ENCODE results near the gene KIAA1210. TPM values are rescaled to one million over a fixed set of nuclear protein-coding genes. Genes with fewer than 3 reads are reported as not detected.

The KIAA1210 gene
- total and polyA plus RNA-seq, 9 donors: 0.04 to 1.7 (median 0.42) TPM; not detected in 1

DNA sequence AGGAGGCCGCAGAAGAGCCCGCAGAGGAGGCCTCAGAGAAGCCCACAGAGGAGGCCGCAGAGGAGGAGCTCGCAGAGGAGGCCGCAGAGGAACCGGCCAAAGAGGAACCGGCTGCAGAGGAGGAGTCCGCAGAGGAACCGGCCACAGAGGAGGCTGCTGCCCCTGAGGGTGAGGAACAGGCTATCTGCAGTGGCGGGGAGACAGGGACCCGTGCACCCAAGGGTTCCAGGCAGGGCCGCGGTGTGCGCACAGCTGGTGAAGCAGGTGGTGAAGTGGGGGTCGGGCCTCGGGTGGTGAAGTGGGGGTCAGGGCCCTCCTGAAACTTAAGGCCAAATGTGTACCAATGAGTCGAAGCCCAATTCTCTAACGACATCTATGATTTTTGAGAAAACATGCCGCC is 53.7 kb downstream of the KIAA1210 start:
- Histone ChIP-seq H3K4me1 (ENCODE audit: insufficient read depth) (no peaks in the 10 kb centered on the region), H3K9me3 (no peaks in the 10 kb centered on the region), H3K4me3 (no peak overlapping the region), H3K36me3 (no peaks in the 10 kb centered on the region), H3K27me3 (no peaks in the 10 kb centered on the region), H3K27ac (no peak overlapping the region)
- TF ChIP-seq POLR2A (IDR thresholded peaks at IDR 0.05): no peak
- no peak for TF ChIP-seq EP300 (IDR thresholded peaks at IDR 0.05)
- TF ChIP-seq, protein P1, sequence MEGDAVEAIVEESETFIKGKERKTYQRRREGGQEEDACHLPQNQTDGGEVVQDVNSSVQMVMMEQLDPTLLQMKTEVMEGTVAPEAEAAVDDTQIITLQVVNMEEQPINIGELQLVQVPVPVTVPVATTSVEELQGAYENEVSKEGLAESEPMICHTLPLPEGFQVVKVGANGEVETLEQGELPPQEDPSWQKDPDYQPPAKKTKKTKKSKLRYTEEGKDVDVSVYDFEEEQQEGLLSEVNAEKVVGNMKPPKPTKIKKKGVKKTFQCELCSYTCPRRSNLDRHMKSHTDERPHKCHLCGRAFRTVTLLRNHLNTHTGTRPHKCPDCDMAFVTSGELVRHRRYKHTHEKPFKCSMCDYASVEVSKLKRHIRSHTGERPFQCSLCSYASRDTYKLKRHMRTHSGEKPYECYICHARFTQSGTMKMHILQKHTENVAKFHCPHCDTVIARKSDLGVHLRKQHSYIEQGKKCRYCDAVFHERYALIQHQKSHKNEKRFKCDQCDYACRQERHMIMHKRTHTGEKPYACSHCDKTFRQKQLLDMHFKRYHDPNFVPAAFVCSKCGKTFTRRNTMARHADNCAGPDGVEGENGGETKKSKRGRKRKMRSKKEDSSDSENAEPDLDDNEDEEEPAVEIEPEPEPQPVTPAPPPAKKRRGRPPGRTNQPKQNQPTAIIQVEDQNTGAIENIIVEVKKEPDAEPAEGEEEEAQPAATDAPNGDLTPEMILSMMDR (IDR thresholded peaks at IDR 0.05): no peak
- intact Hi-C loops (cut with DNase I): no loop called here
- WGBS, 3 donors: 86 to 93% (median 89%) methylated on average over 19 of the region's 19 CpGs
- no peak for DNase-seq

DNA sequence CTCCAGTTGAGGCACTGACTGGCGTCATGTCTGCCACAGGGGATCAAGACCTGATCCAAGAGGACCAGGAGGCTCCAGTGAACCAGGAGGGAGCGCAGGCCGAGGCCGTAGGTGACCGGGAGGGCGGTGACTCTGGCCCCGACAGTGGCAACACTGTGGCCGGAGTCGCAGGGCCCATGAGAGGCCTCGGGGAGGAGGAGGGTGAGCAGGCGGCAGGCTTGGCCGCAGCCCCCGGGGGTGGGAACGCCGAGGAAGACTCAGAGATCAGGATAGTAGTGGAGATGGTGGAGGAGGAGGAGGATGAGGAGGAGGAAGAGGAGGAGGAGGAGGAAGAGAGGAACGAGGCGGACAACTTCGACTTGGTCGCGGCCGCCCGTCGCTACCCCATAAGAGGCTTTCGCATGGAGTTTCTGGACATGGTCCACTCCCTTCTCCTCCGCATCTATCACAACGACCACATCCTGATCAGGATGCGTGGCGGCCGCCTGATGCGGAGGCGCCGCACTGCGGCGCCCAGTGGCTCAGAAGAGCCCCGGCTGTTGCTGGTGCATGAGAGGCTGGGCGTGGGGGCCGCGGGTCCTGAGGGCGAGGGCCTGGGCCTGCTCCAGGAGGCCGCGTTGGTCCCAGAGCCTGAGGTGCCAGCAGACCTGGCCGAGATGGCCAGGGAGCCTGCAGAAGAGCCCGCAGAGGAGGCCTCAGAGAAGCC is 54.3 kb downstream of the KIAA1210 start:
- DNase-seq: no peak
- H3K27ac ChIP-seq: no peak overlapping the region
- no peaks in the 10 kb centered on the region for H3K36me3 ChIP-seq
- 90 to 91% (median 91%) methylated on average over 42 to 43 of the region's 43 CpGs for WGBS, 3 donors
- intact Hi-C loops (cut with DNase I): no loop called here
- no peaks in the 10 kb centered on the region for H3K9me3 ChIP-seq
- no peaks in the 10 kb centered on the region for H3K27me3 ChIP-seq
- no peaks in the 10 kb centered on the region for H3K4me1 ChIP-seq (ENCODE audit: insufficient read depth)
- H3K4me3 ChIP-seq: no peak overlapping the region
- no peak for TF ChIP-seq POLR2A (IDR thresholded peaks at IDR 0.05)
- TF ChIP-seq, protein P1 (IDR thresholded peaks at IDR 0.05): no peak
- no peak for TF ChIP-seq EP300 (IDR thresholded peaks at IDR 0.05)

DNA sequence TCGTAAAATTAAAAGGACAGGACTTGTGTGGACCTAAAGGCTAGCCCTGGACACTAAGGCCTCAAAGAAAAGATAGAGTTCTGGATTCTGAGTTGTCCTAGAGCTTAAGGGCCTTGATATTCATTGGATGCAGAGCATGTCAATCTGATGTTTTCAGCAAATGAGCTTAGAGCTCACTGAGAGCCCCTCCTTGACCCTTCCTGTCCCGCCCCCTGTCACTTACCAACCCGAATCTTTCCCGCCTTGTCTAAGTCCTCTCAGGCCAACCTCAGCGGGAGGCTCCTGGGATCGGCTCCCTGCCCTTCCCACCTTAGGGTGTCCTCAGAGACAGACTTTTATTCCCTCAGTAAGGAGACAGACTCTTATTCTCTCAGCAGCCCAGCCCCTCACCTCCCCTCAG is 54.9 kb downstream of the KIAA1210 start, which contains the start of gene CT47C1:
Gene CT47C1 (plus strand): TSS at position 250 of the 400 bp plus-strand sequence. CDS start 233 bp downstream, outside the sequence.
- no peak within 1 kb of the TSS for H3K4me3 ChIP-seq
- H3K27ac ChIP-seq: no peak within 1 kb of the TSS
- no peaks in the 10 kb centered on the region for H3K4me1 ChIP-seq (ENCODE audit: insufficient read depth)
- no peaks in the 10 kb centered on the region for H3K36me3 ChIP-seq
- intact Hi-C loops (cut with DNase I): no loop called here
- DNase-seq: no peak
- H3K9me3 ChIP-seq: no peaks in the 10 kb centered on the region
- no peak for TF ChIP-seq EP300 (IDR thresholded peaks at IDR 0.05)
- no peak for TF ChIP-seq POLR2A (IDR thresholded peaks at IDR 0.05)
- TF ChIP-seq, protein P1 (IDR thresholded peaks at IDR 0.05): no peak
- H3K27me3 ChIP-seq: no peaks in the 10 kb centered on the region
- 88 to 90% (median 90%) methylated on average over 6 of the region's 6 CpGs for WGBS, 3 donors

DNA sequence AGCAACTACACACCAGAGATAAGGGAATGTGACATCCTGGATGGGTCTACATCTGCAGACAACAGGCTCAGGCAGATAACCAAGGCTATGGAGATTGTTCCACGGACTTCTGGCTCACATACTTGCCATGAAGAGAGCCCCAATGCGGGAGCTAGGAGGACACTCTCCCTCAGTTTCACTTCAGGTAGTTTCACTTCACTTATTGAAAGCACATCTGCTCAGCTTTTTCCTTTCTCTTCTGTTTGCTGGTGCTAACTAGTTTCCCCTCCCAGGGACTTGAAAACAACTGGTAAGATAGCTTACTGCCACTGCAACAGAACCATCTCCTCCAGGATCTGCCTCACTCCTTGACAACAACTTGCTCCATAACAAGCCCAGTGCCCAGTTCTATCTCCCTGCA is 56.2 kb downstream of the KIAA1210 start:
- Histone ChIP-seq H3K27me3 (no peaks in the 10 kb centered on the region), H3K27ac (no peak overlapping the region), H3K36me3 (no peaks in the 10 kb centered on the region), H3K9me3 (no peaks in the 10 kb centered on the region), H3K4me3 (no peak overlapping the region), H3K4me1 (ENCODE audit: insufficient read depth) (no peaks in the 10 kb centered on the region)
- DNase-seq: no peak
- no peak for TF ChIP-seq EP300 (IDR thresholded peaks at IDR 0.05)
- no peak for TF ChIP-seq POLR2A (IDR thresholded peaks at IDR 0.05)
- TF ChIP-seq, protein P1 (IDR thresholded peaks at IDR 0.05): no peak
- intact Hi-C loops (cut with DNase I): no loop called here
- WGBS, 3 donors: 53 to 60% (median 56%) methylated on average over 2 of the region's 2 CpGs

Measured in ovary (tissue), 9 donors.